HG03571 (cell line): Measurements from ENCODE around the gene POU2AF1.

Experiments used
- ATAC-seq: cut with Tn5 transposase; IDR thresholded peaks from one replicate; pipeline ENCODE4 v1.9.1; 2021; ENCODE audit not compliant: unreplicated experiment

The POU2AF1 gene

GRCh38 chr11:111361052-111361801, 17.8 kb downstream of the POU2AF1 start:
- no peak for ATAC-seq

GRCh38 chr11:111360150-111361043, 18.7 kb downstream of the POU2AF1 start:
- ATAC-seq, result no peak

GRCh38 chr11:111359223-111360149, 19.6 kb downstream of the POU2AF1 start:
- ATAC-seq, result no peak

- no peak for ATAC-seq
Measured at GRCh38 chr11:111358038-111359001, 20.8 kb downstream of the POU2AF1 start.

GRCh38 chr11:111357150-111358037, 21.7 kb downstream of the POU2AF1 start:
- no peak for ATAC-seq

GRCh38 chr11:111356660-111357048, 22.4 kb downstream of the POU2AF1 start:
- no peak for ATAC-seq

- ATAC-seq, result no peak
Measured at GRCh38 chr11:111355956-111356659, 23.0 kb downstream of the POU2AF1 start.

GRCh38 chr11:111355101-111355500, 24.0 kb downstream of the POU2AF1 start:
- no peak for ATAC-seq

- ATAC-seq, result no peak
Measured at GRCh38 chr11:111354601-111354891, 24.5 kb downstream of the POU2AF1 start.

- ATAC-seq, result no peak
Measured at GRCh38 chr11:111353776-111354600, 25.1 kb downstream of the POU2AF1 start.

- no peak for ATAC-seq
Measured at GRCh38 chr11:111352935-111353710, 26.0 kb downstream of the POU2AF1 start.

GRCh38 chr11:111352231-111352746, 26.8 kb downstream of the POU2AF1 start:
- ATAC-seq, result no peak

- ATAC-seq, result no peak
Measured at GRCh38 chr11:111351374-111352055, 27.6 kb downstream of the POU2AF1 start.

- no peak for ATAC-seq
Measured at GRCh38 chr11:111350811-111351210, 28.3 kb downstream of the POU2AF1 start.

- no peak for ATAC-seq
Measured at GRCh38 chr11:111349191-111349695, 29.8 kb downstream of the POU2AF1 start.

GRCh38 chr11:111348147-111348546, 30.9 kb downstream of the POU2AF1 start:
- no peak for ATAC-seq
